Measurements from ENCODE around the gene FBXL7.

DNA sequence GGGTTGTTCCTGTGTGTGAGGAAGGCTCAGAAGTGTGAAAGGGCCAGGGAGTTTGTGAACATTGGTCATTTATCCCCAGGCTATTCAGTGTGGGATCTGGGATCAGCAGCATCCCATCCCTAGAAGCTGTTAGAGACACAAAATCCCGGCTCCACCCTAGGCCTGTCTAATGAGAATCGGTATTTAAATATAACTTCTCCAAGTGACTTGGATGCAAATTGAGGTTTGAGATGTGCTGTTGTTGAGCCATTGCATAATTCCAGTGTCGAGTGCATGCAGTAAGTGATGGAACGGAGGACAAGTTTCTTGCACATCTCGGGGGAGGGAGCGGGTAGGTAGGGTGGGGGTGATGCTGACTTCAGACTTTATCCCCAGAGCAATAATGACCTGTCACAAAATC is 138.3 kb downstream of the FBXL7 start:
- TF ChIP-seq, protein P1, sequence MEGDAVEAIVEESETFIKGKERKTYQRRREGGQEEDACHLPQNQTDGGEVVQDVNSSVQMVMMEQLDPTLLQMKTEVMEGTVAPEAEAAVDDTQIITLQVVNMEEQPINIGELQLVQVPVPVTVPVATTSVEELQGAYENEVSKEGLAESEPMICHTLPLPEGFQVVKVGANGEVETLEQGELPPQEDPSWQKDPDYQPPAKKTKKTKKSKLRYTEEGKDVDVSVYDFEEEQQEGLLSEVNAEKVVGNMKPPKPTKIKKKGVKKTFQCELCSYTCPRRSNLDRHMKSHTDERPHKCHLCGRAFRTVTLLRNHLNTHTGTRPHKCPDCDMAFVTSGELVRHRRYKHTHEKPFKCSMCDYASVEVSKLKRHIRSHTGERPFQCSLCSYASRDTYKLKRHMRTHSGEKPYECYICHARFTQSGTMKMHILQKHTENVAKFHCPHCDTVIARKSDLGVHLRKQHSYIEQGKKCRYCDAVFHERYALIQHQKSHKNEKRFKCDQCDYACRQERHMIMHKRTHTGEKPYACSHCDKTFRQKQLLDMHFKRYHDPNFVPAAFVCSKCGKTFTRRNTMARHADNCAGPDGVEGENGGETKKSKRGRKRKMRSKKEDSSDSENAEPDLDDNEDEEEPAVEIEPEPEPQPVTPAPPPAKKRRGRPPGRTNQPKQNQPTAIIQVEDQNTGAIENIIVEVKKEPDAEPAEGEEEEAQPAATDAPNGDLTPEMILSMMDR (IDR thresholded peaks at IDR 0.05), result no peak
- no peak for TF ChIP-seq POLR2A (IDR thresholded peaks at IDR 0.05)

All from lower leg skin (tissue), 3 donors.